ENCODE data around the gene SYNDIG1. TPM values are rescaled to one million over a fixed set of nuclear protein-coding genes. Genes with fewer than 3 reads are reported as not detected.
A peak's percentile ranks its signal among the peaks of the same experiment; 100 is the strongest.

The SYNDIG1 gene
- total and polyA plus RNA-seq, 5 donors: 26.3 to 38.6 (median 34.6) TPM

DNA sequence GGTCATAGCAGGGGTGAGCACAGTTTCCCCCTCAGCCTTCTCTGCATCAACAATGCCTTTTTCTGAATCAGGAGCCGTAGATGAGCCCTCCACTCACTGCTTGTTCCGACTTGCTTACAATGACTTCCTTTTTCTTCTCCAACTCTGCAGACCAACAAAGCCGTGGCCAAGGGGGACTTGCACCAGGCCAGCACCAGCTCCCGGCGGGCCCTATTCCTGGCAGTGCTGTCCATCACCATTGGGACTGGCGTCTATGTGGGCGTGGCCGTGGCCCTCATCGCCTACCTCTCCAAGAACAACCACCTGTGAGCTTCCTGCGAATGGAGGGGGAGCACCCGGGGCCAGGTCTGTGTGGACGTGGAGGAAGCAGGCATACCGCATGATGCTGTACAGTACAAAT is 195.8 kb downstream of the SYNDIG1 start:
- H3K4me3 ChIP-seq (ENCODE audit: low read length): no peak overlapping the region
- WGBS: 83% methylated on average over 13 of the region's 13 CpGs

DNA sequence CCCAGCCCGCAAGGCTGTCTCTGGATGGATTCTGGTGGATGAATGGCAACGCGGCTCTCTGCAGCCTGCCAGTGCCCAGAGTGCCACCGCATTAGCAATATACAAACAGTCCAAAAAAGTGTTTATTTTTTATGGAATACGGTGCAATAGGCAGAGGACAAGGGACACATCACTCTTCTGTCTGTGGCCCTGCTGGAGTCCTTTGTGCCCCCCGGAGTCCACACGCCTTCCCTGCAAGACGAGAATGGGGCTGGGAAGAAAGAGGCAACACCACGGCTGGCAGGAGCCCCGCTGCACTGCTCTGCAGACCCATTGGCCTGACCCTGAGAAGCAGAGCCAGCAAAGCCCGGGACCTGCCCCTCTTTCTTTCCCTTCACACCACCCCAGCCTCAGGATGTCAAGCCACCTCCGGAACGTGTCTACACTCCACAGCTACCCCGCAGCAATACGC is 196.3 kb downstream of the SYNDIG1 start:
- no peak overlapping the region for H3K4me3 ChIP-seq (ENCODE audit: low read length)
- no peaks in the 10 kb centered on the region for H3K9me3 ChIP-seq (ENCODE audit: control insufficient read depth, low read length)
- no peak for DNase-seq
- no peak overlapping the region for H3K27ac ChIP-seq (ENCODE audit: low read length)
- H3K4me1 ChIP-seq (ENCODE audit: control insufficient read depth, insufficient read depth, low read length): no peaks in the 10 kb centered on the region
- intact Hi-C loops (cut with DNase I): loop anchor here in 1 of 4 donors (5.0 kb wide), 1 partner anchor 303 kb away; no protein-coding TSS in a partner anchor
- H3K27me3 ChIP-seq (ENCODE audit: control insufficient read depth, insufficient read depth): no peaks in the 10 kb centered on the region
- 92% methylated on average over 15 of the region's 15 CpGs for WGBS
- ATAC-seq: no peak

More for the DNA sequence above, 195.8 kb downstream of the SYNDIG1 start:
- Histone ChIP-seq H3K4me1 (ENCODE audit: control insufficient read depth, insufficient read depth, low read length) (no peaks in the 10 kb centered on the region), H3K9me3 (ENCODE audit: control insufficient read depth, low read length) (no peaks in the 10 kb centered on the region), H3K27ac (ENCODE audit: low read length) (no peak overlapping the region), H3K27me3 (ENCODE audit: control insufficient read depth, insufficient read depth) (no peaks in the 10 kb centered on the region)
- intact Hi-C loops (cut with DNase I): loop anchor here in 1 of 4 donors (5.0 kb wide), 1 partner anchor 303 kb away; no protein-coding TSS in a partner anchor
- DNase-seq: peak in 1 of 3 donors; percentile 25
- no peak for ATAC-seq

DNA sequence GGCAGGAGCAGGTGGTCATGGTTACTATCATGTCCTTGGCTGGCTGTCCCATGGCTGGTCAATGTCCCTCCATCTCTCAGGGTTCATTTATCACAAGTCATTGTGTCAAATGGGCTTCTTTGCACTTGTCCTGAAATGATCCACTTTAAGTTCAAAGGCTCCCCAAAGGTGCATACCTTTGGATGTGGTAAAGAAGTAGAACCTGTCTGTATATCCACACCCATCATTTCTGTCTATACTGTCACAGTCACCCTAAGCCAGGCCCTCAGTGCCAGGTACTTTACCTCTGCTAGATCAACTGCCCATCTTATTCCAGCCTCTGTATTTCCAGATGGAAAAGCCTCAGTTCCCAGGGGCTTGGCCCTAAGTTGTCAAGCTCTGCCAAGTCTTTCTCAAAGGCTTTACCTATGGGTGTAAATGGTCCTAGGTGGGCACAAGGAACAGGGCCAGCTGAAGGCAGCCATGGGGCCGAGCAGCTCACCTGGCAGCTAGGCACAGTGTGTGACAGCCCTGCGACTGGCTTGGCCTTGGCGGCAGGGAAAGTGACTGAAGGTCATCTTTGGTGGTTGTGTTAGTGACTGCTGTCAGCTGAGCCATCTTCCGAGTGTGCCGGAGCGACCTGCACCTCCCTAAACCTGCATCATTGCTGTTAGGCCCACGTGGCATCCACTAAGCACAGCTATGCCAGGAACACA is 198.4 kb downstream of the SYNDIG1 start:
- no peak overlapping the region for H3K4me3 ChIP-seq (ENCODE audit: low read length)
- no peaks in the 10 kb centered on the region for H3K9me3 ChIP-seq (ENCODE audit: control insufficient read depth, low read length)
- DNase-seq: no peak
- H3K27me3 ChIP-seq (ENCODE audit: control insufficient read depth, insufficient read depth): no peaks in the 10 kb centered on the region
- 91% methylated on average over 7 of the region's 7 CpGs for WGBS
- no peak for ATAC-seq
- H3K27ac ChIP-seq (ENCODE audit: low read length): no peak overlapping the region
- intact Hi-C loops (cut with DNase I): loop anchor here in 1 of 4 donors (5.0 kb wide), 1 partner anchor 306 kb away; no protein-coding TSS in a partner anchor
- no peaks in the 10 kb centered on the region for H3K4me1 ChIP-seq (ENCODE audit: control insufficient read depth, insufficient read depth, low read length)

DNA sequence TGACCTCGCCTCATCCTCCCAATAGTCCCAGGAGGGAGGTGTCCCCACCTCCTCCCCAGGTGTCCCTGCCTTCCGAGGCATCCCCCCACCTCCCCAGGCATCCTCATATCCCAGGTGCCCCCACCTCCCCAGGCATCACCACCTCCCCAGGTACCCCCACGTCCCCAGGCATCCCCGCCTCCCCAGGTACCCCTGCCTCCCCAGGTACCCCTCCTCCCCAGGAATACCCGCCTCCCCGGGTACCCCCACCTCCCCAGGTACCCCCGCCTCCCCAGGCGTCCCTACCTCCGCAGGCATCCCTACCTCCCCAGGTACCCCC is 198.9 kb downstream of the SYNDIG1 start:
- no peak overlapping the region for H3K4me3 ChIP-seq (ENCODE audit: low read length)
- no peaks in the 10 kb centered on the region for H3K27me3 ChIP-seq (ENCODE audit: control insufficient read depth, insufficient read depth)
- DNase-seq (peak in 1 of 3 donors; percentile 38), ATAC-seq (no peak)
- intact Hi-C loops (cut with DNase I): loop anchor here in 1 of 4 donors (5.0 kb wide), 1 partner anchor 306 kb away; no protein-coding TSS in a partner anchor
- no peaks in the 10 kb centered on the region for H3K9me3 ChIP-seq (ENCODE audit: control insufficient read depth, low read length)
- 97% methylated on average over 9 of the region's 9 CpGs for WGBS
- H3K4me1 ChIP-seq (ENCODE audit: control insufficient read depth, insufficient read depth, low read length): no peaks in the 10 kb centered on the region
- no peak overlapping the region for H3K27ac ChIP-seq (ENCODE audit: low read length)

DNA sequence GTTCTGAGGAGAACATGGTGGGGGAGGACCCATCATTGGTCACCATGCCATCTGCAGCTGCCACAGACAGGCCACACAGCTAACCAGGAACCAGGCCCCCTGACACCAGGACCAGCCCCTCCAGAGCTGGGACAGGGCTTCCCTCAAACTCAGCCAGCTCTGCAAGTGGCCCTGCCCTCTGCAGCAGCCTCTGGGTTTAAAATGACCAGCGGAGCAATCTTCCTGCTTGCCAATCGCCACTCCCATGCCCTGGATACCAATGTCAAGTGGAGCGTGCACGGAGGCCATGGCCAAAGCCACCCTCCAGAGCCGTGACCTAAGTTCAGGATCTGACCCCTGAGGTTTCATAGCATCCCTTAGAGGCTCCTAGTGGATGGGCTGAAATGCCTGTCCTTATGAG is 199.4 kb downstream of the SYNDIG1 start:
- Histone ChIP-seq H3K27me3 (ENCODE audit: control insufficient read depth, insufficient read depth) (no peaks in the 10 kb centered on the region), H3K4me3 (ENCODE audit: low read length) (no peak overlapping the region), H3K4me1 (ENCODE audit: control insufficient read depth, insufficient read depth, low read length) (no peaks in the 10 kb centered on the region), H3K9me3 (ENCODE audit: control insufficient read depth, low read length) (no peaks in the 10 kb centered on the region), H3K27ac (ENCODE audit: low read length) (no peak overlapping the region)
- intact Hi-C loops (cut with DNase I): loop anchor here in 1 of 4 donors (5.0 kb wide), 1 partner anchor 306 kb away; no protein-coding TSS in a partner anchor
- ATAC-seq (no peak), DNase-seq (peak in 1 of 3 donors; percentile 18)
- WGBS: 93% methylated on average over 5 of the region's 5 CpGs

DNA sequence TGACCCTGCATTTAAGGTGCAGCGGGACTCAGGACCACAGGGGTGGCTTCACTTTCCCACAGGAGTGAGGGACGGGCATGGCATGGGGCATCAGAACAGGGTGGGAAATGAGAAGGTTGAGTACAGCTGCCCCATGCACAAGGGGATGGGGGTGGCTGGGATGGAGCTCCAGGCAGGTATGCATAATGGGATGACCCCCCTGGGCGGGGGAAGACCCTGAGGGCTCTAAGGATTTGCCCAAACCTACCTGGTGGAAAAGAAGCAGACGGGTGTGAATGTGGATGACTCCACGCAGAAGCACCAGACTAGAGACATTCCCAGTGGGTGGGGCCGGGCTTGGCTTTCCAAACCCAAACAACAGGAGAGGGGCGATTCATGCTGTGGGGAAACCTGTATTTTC is 200.3 kb downstream of the SYNDIG1 start:
- intact Hi-C loops (cut with DNase I): loop anchor here in 1 of 4 donors (5.0 kb wide), 1 partner anchor 307 kb away; no protein-coding TSS in a partner anchor
- WGBS: 90% methylated on average over 7 of the region's 7 CpGs

DNA sequence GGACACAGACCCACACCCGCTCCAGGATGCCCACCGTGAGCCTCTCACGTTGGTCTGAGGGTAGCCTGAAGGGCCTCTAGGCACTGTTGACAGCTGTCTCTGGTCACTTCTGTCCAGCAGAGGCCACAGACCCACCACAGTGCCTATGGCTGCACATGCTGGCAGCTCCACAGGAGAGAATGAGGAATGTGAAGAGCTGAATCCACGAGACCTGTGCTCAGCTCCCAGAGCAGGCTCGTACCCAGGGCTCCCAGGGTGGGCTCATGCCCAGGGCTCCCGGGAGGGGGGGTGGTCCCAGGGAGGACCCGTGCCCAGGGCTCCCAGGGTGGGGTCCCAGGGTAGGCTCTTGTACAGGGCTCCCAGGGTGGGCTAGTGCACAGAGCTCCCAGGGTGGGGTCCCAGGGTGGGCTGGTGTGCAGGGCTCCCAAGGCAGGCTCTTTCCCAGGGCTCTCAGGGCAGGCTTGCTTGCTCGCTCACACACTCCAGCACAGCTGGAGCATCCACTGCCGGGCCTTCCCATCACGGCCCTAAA is 201.0 kb downstream of the SYNDIG1 start:
- ATAC-seq (peak in 1 of 2 donors; percentile 6), DNase-seq (no peak)
- Histone ChIP-seq H3K9me3 (ENCODE audit: control insufficient read depth, low read length) (no peaks in the 10 kb centered on the region), H3K4me3 (ENCODE audit: low read length) (no peak overlapping the region), H3K4me1 (ENCODE audit: control insufficient read depth, insufficient read depth, low read length) (no peaks in the 10 kb centered on the region), H3K27me3 (ENCODE audit: control insufficient read depth, insufficient read depth) (no peaks in the 10 kb centered on the region), H3K27ac (ENCODE audit: low read length) (no peak overlapping the region)
- WGBS: 89% methylated on average over 10 of the region's 10 CpGs
- intact Hi-C loops (cut with DNase I): no loop called here

More for the DNA sequence above, 200.3 kb downstream of the SYNDIG1 start:
- Histone ChIP-seq H3K27ac (ENCODE audit: low read length) (no peak overlapping the region), H3K9me3 (ENCODE audit: control insufficient read depth, low read length) (no peaks in the 10 kb centered on the region), H3K4me1 (ENCODE audit: control insufficient read depth, insufficient read depth, low read length) (no peaks in the 10 kb centered on the region), H3K4me3 (ENCODE audit: low read length) (no peak overlapping the region), H3K27me3 (ENCODE audit: control insufficient read depth, insufficient read depth) (no peaks in the 10 kb centered on the region)
- DNase-seq (peak in 1 of 3 donors; percentile 25), ATAC-seq (no peak)

DNA sequence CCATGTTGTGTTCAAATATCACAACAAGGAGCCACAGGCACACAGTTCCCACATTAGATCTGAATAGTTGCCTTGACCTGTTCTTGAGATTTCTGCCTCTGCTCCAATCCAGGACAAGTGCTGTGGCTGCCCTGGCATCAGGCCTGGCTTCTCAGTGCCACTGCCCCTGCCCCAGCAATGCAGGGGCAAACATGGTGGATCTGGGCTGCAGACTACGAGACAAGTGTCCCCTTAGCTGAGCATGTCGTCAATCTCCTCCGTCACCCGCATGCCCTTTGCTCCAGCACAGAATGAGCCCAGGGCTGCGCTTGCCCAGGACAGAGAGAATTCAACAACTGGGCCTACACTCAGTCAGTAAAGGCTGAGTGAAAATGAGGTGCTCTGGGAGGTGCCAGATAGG is 201.6 kb downstream of the SYNDIG1 start:
- Histone ChIP-seq H3K4me3 (ENCODE audit: low read length) (no peak overlapping the region), H3K4me1 (ENCODE audit: control insufficient read depth, insufficient read depth, low read length) (no peaks in the 10 kb centered on the region), H3K27ac (ENCODE audit: low read length) (no peak overlapping the region), H3K9me3 (ENCODE audit: control insufficient read depth, low read length) (no peaks in the 10 kb centered on the region), H3K27me3 (ENCODE audit: control insufficient read depth, insufficient read depth) (no peaks in the 10 kb centered on the region)
- 88% methylated on average over 5 of the region's 5 CpGs for WGBS
- ATAC-seq: no peak
- intact Hi-C loops (cut with DNase I): no loop called here
- DNase-seq: no peak

DNA sequence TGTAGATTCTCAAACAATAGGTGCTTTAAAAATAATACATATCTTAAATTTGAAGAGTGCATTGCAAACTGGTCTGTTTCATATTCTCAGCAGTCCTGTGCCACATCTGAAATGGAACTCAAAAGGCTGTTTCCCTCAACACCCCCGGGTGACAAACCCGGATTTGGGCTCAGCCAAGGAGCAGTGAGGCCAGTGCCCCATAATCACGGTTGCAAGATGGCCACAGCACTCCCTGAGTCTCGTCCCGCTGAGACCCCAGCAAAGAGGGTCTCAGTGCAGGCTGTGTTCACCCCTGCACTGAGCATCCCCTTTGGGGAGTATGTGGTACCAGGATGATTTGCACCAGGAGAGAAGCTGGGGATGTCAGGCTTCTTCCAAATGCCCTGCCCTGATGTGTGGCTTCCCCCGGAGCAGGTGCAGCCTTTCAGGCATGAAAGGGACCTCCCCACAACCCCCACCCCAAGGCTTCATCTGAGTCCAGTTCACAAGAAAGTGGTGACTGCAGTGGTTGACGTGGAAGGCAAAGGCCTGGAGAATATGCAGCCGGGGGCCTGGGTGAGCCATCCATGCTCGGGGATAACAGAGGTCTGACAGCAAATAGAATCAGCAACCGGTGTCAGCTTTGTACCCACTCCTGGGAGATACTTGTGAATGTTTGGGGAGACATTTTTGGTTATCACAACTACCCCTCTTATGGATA is 202.9 kb downstream of the SYNDIG1 start:
- Histone ChIP-seq H3K27me3 (ENCODE audit: control insufficient read depth, insufficient read depth) (no peaks in the 10 kb centered on the region), H3K4me1 (ENCODE audit: control insufficient read depth, insufficient read depth, low read length) (no peaks in the 10 kb centered on the region), H3K27ac (ENCODE audit: low read length) (no peak overlapping the region), H3K9me3 (ENCODE audit: control insufficient read depth, low read length) (no peaks in the 10 kb centered on the region), H3K4me3 (ENCODE audit: low read length) (no peak overlapping the region)
- intact Hi-C loops (cut with DNase I): no loop called here
- no peak for ATAC-seq
- DNase-seq: no peak
- WGBS: 85% methylated on average over 10 of the region's 10 CpGs

DNA sequence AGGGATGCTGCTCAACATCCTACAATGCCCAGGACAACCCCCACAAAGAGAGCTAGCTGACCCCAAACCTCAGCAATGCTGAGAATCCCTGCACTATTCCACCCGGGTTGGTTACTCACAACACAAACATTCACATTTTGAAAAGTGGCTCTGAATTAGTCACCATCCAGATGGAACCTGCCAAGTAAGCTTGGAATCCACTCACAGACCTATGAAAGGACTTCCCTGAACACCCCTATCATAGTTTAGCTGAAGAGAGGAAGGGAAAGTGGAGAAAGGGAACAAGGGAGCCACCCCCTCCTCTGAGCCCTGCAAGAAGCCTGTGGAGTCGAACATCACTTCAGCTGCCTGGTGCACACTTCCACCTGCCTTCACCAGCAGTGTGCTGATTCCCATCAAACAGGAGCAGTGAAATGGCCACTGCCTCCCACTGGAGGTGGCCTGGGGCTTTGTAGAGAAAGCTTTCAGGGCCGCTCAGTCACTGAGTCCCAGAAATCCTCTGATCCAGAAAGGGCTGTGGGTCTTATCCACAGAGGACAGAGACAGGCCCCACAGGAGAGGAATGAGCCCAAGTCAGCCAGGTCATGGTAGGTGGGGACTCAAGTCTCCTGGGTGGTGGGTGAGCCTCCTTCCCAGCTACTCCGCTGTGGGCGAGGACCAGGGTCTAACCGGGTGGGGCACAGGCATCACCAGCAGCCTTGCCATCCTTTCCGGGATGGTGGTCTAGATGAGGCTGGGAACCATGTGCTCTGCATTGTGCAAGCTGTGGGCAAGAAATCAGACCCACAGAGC is 203.7 kb downstream of the SYNDIG1 start:
- H3K4me3 ChIP-seq (ENCODE audit: low read length): no peak overlapping the region
- DNase-seq: no peak
- 81% methylated on average over 7 of the region's 7 CpGs for WGBS
- H3K27me3 ChIP-seq (ENCODE audit: control insufficient read depth, insufficient read depth): no peaks in the 10 kb centered on the region
- H3K27ac ChIP-seq (ENCODE audit: low read length): no peak overlapping the region
- intact Hi-C loops (cut with DNase I): no loop called here
- no peaks in the 10 kb centered on the region for H3K4me1 ChIP-seq (ENCODE audit: control insufficient read depth, insufficient read depth, low read length)
- H3K9me3 ChIP-seq (ENCODE audit: control insufficient read depth, low read length): no peaks in the 10 kb centered on the region
- ATAC-seq: no peak

Measured in right cardiac atrium (tissue), 5 donors.